ENCODE data around the gene GSG1. TPM values are rescaled to one million over a fixed set of nuclear protein-coding genes. Genes with fewer than 3 reads are reported as not detected.

GSG1 gene
- total and polyA plus RNA-seq, 2 of the 8 experiments (the other 6 are each of a cell fraction or from before 2014, with no cell fraction given) = 0.89 to 1.4 TPM

DNA sequence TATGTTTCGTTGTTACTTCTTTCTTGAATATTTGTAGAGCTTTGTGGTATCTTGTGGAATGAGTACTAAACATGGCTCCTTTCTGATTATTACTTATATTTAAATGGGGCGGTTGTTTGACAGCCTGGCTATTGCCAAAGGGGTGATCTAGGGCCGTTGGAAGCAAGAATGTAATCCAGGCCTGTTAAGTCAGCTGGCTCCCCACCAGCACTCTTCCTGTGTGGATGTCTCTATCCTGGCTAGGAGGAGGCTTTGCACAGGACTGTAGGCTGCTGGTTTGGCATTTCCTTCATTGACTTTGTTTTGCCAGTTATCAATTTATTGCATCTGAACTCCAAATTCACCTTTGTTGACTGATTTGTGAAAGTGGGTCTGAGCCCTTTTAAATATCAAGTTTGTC, 53.7 kb downstream of the GSG1 start (continued):
- TF ChIP-seq POLR2AphosphoS5 (IDR thresholded peaks at IDR 0.05; ENCODE audit: low read depth, low read length) = no peak

All from H1 (cell line).